Dedifferentiated amniotic fluid mesenchymal stem cell (primary cell): ENCODE results near the gene FBXO10.
A peak's percentile ranks its signal among the peaks of the same experiment; 100 is the strongest.
"Not testable (repeated sequence)": the region's sequence is repeated elsewhere in the genome, so short reads cannot be mapped to it uniquely, and the experiment has no call there.

Experiments used
- DNase-seq: peaks from one replicate; pipeline ENCODE4 v3.0.0-alpha.2; 2016; ENCODE audit errors: extremely low spot score

FBXO10 gene

DNA sequence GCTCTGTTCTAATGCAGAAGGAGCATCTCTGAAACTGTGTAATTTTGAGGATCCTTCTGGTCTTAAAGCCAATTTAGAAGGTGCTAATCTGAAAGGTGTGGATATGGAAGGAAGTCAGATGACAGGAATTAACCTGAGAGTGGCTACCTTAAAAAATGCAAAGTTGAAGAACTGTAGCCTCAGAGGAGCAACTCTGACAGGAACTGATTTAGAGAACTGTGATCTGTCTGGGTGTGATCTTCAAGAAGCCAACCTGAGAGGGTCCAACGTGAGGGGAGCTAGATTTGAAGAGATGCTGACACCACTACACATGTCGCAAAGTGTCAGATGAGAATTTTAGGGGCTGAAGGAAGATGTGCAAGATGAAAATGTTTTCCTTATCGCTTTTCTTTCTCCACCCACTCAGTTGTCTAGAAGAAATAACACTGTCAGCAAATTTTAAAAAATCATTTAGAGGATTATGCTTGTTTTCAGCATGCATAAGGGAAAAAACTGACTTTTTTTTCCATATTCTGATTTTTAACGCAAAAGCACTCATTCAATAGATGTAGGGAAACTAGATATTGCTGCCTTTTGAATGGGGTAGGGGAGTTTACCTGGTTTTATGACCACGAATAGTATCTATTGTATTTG lies 98.1 kb downstream of the FBXO10 start:
- DNase-seq = not testable (repeated sequence)

DNA sequence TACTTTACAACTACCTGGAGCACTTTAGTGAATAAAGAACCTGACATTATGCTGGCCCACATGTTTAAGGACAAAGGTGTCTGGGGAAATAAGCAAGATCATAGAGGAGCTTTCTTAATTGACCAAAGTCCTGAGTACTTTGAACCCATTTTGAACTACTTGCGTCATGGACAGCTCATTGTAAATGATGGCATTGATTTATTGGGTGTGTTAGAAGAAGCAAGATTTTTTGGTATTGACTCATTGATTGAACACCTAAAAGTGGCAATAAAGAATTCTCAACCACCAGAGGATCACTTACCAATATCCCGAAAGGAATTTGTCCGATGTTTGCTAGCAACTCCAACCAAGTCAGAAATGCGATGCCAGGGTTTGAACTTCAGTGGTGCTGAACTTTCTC lies 98.7 kb downstream of the FBXO10 start:
- not testable (repeated sequence) for DNase-seq

DNA sequence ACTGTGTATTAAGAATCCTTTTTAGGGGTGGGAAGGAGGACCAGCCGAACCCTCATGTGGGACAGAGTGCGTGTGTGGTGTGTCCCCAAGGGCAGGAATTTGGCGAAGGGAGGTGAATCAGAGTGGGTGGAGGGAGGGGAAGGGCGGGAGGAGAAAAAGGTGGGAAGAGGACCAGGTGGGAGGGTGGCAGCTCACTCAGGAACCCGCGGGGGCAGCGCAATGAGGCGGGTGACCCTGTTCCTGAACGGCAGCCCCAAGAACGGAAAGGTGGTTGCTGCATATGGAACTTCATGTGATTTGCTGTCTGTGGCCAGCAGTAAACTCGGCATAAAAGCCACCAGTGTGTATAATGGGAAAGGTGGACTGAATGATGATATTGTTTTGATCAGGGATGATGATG lies 99.2 kb downstream of the FBXO10 start:
- no peak for DNase-seq

DNA sequence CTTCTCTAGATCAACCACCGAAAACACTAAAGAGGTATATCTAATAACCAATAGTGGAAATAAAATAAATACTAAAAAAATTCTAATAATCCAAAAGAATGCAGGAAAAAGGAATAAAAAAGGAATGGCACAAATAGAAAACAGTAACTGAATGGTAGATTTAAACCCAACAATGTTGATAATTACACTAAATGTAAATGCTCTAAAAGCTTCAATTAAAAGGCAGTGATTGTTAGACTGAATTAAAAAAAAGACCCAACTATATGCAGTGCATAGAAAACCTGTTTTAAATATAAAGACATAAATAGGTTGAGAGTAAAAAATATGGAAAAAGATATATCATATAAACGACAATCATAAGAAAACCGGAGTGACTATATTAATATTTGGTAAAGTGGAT lies 101.7 kb downstream of the FBXO10 start:
- no peak for DNase-seq

DNA sequence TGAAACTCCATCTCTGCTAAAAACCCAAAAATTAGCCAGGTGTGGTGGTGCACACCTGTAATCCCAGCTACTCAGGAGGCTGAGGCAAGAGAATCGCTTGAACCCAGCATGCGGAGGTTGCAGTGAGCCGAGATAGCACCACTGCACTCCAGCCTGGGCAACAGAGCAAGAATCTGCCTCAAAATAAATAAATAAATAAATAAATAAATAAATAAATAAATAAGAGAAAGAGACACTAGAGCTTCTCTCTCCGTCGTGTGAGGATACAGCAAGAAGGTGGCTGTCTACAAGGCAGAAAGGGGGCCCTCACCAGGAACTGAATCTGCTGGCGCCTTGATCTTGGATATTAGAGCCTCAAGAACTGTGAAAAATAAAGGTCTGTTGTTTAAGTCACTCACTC lies 102.2 kb downstream of the FBXO10 start:
- not testable (repeated sequence) for DNase-seq

DNA sequence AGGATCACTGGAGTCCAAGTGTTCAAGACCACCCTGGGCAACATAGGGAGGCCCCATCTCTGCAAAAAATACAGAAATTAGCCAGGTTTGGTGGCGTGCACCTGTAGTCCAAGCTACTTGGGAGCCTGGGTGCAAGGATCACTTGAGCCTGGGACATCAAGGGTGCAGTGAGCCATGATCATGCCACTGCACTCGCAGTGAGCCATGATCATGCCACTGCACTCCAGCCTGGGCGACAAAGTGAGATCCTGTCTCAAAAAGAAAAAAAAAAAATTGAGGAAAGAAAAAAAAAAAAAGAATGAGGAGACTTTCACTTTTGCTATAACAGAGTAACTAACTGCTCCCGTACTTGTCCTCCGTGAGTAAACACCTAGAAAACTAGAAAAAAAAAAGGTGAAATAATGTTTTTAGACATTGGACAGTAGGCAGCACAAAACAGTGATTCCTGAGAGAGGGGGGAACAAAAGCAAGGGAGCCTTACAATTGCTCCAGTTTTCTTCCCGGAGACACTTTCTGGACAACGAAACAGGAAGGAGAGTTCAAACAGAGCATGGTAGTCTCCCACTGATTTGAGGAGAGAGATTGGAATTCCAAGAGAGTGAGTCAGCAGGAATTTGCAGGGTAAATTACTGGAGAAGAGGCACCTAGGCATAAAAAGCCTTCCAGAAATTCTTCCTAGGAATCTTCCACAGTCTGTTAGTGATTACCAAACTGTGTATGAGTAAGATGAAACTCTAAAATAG lies 104.1 kb downstream of the FBXO10 start:
- DNase-seq = peak; percentile 90

DNA sequence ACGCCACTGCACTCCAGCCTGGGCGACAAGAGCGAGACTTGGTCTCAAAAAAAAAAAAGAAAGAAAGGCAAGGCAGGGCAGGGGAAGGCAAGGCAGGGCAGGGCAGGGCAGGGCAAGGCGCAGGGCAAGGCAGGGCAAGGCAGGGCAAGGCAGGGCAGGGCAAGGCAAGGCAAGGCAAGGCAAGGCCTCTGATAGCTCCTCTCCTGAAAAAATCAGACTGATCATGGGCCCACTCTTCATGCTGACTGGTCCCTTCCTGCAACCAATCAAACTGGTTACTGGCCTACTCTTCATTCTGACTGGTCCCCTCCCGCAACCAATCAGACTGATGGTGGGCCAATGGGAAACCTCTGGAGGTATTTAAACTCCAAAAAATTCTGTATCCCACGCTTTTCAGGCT lies 107.6 kb downstream of the FBXO10 start:
- no peak for DNase-seq

DNA sequence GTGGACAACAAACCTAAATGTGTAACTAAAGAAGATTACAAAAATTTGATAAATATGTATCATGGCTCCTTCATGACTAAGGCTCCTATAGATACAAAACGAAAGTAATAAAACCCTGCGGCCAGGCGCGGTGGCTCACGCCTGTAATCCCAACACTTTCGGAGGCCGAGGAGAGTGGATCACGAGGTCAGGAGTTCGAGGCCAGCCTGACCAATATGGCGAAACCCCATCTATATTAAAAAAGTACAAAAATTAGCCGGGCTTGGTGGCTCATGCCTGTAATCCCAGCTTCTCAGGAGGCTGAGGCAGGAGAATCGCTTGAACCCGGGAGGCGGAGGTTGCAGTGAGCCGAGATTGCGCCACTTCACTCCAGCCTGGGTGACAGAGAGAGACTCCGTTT lies 108.7 kb downstream of the FBXO10 start:
- DNase-seq = not testable (repeated sequence)

DNA sequence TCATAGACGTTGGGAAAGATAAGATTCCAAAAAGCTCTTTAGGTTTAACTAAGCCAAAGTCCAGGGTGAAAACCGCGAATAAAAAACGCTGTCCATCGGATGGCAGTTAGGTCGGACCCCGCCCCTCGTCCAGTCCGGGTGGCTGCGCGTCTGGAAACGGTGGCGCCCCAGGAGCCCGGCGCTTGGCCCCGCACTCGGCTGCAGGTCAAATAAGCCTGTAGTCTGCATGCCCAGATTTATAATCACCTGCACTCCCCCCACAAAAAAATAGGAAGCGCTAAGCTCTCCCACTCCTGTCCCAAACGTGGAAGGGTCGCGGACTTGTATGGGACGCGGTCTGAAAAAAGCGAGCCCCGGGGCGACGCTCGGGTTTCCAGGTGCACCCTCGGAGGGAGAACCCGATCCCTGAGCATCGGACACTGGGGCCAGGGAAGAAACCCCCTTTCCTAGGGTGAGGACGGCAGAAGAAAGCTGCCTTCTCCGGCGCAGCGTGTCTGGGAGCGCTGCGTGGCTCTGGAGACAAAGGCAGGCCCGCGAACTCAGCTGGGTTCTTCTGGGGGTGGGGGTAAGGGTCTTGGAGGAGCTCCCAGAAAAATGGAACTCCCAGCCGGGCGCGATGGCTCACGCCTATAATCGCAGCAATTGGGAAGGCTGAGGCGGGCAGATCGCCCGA lies 110.0 kb downstream of the FBXO10 start:
- peak; percentile 72 for DNase-seq

DNA sequence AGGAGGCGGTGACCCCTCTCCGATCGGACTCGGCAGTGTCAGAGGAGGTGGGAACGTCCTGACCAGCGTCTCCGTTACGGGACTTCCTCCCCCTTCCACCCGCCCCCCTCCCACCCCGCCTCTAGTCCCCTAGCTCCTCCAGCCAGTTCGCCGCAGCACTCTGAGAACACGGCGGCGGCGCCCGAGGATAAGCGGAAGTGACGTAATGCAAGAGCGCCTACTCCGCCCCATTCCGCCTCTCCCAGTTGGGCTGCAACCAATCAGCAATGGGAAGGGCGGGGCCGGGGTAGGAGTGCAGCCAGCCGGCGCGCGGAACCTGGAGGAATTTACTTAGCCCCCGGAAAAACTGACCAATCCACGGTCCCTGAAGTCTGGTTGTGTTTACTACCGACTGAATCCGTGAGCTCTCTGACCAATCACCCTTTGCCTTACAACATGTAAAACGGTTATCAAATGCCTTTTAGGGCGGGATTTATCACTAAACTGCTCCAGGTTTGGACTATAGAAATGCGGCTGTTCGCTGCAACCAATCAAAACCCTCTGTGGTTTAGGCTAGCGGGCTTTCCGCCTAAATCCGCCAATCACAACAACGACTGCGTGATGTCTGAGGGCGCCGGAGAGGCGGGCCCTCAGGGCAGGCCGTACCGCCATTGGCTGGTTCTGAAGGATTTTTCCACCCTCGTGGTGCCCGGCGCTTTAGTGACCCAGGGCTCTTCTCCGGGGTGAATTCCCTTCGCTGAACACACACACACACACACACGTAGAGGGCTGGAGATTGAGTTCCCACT lies 110.7 kb downstream of the FBXO10 start, which contains the start of gene ZBTB5:
Gene ZBTB5 (minus strand): TSS at position 202 of the 788 bp plus-strand sequence. CDS start 22,899 bp downstream, outside the sequence.
- peak; percentile 100 for DNase-seq

DNA sequence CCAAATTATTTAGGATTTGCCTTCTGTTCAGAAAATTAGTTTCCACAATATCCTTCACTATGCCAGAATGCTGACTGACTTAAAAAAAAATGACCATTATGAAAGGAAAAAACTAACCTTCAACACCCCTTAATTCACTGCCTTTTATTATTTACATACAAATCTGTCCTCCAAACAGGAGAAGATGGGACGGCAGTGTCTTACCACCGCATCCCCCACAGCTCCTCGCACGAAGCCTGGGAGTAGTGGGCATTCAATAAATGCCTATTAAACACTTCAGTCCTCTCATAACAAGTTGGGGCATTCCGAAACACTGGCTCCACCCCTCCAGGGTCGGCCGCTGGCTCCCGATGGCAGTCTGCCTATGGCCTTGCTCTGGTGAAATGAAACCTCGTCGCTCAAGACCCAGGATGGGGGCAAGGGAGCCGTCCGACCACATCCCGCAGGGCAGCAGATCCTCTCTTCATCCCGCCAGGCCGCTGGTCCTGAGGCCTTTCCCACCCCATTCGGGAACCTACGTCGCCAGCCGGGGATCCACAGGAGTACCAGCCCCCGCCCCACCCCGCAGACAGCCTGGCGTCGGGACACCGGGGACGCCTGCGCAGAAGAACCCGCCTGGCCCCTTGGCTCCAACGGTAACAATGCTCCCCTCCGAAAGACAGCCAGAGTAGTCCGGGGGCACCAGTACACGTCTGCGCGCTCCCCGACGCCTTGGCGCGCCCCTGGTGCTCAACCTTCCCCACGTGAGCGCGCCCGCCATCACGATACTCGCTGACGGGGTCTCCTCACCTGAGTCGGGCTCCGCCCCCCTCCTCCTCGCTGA lies 111.5 kb downstream of the FBXO10 start:
- DNase-seq = peak; percentile 55

DNA sequence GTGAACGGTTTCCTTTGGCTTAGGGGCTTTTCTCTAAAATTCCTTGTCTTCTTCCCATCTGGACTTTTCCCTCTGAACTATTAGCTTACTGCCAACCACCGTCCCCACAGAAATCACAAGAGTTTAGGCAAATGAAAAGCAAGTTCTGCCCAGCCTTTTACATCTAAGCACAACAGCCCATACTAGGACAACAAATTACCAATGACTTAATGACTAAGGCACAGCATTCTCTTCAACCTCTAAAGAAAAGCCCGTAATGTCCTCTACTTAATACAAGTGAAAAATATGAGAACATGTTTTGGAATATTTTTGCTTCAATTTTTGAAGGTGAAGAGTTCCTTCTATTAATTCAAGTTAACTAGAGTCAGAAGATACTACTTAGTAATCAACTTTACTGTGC lies 112.2 kb downstream of the FBXO10 start:
- DNase-seq = no peak
